HepG2 (cell line): Measurements from ENCODE around the gene LHPP. TPM values are rescaled to one million over a fixed set of nuclear protein-coding genes. Genes with fewer than 3 reads are reported as not detected.
A peak's percentile ranks its signal among the peaks of the same experiment; 100 is the strongest.

Experiments
- ESRRA ChIP-seq: sonication (generic); formaldehyde crosslinking; IDR thresholded peaks from 2 replicates; pipeline ENCODE4 v1.5.1; 2020; ENCODE audit warnings: mild to moderate bottlenecking, low read depth, missing genetic modification reagents
- FOXC1 ChIP-seq: sonication (generic); formaldehyde crosslinking; IDR thresholded peaks from 2 replicates; pipeline ENCODE4 v1.8.0; 2022; ENCODE audit warnings: mild to moderate bottlenecking, missing genetic modification reagents, borderline replicate concordance
- NCOA1 ChIP-seq: sonication (generic); formaldehyde crosslinking; IDR thresholded peaks from 2 replicates; pipeline ENCODE4 v1.9.0; 2021; ENCODE audit warnings: missing genetic modification reagents
- PLRG1 ChIP-seq: fragments of 450-650 bp; conservative IDR thresholded peaks from 2 replicates; pipeline ENCODE4 v1.6.1; 2016
- SOX6 ChIP-seq, 2 experiments: fragments of 450-650 bp in 1 of 2; sonication (generic) in 1 of 2; formaldehyde crosslinking in 1 of 2; IDR thresholded peaks; 2 replicates each; pipeline versions ENCODE4 v1.4.0 to v1.6.1; 2017 to 2020; ENCODE audit warnings: antibody characterized with exemption in 1 of 2, mild to moderate bottlenecking in 1 of 2, missing genetic modification reagents in 1 of 2
- ZNF224 ChIP-seq: sonication (generic); formaldehyde crosslinking; IDR thresholded peaks from 2 replicates; pipeline ENCODE4 v1.5.0; 2020; ENCODE audit warnings: mild to moderate bottlenecking, missing genetic modification reagents
- ZNF232 ChIP-seq: sonication (generic); formaldehyde crosslinking; IDR thresholded peaks from 2 replicates; pipeline ENCODE4 v1.4.0; 2020; ENCODE audit warnings: missing genetic modification reagents, borderline replicate concordance
- polyA plus RNA-seq, 8 experiments: library from polyadenylated mRNA; depleted of rRNA in 3 of 8; stranded (reverse) in 7 of 8; unstranded in 1 of 8; fragments of >200 nt; fragmentation: Illumina TruSeq in 4 of 8; extraction: Trizol in 4 of 8; gene quantifications; 2 replicates each; pipeline versions ENCODE4 v1.2.1 to v1.2.3, GENCODE V29; 2011 to 2016; ENCODE audit warnings: low read depth in 4 of 8, missing spikeins in 1 of 8, mixed read lengths in 1 of 8; ENCODE audit not compliant: insufficient read depth in 1 of 8
- total RNA-seq, 5 experiments: library from RNA; depleted of rRNA; stranded (reverse); fragments of >200 nt; fragmentation: Illumina TruSeq; extraction: Trizol; gene quantifications; 2 replicates each; pipeline ENCODE4 v1.2.3, GENCODE V29; 2016; ENCODE audit warnings: low read depth in 1 of 5
- TF ChIP-seq, protein P1 (sequence below): sonication (generic); formaldehyde crosslinking; IDR thresholded peaks from 2 replicates; pipeline ENCODE4 v1.5.1; 2020; ENCODE audit warnings: mild to moderate bottlenecking, missing genetic modification reagents, borderline replicate concordance
- TF ChIP-seq, protein P2 (sequence below): sonication (generic); formaldehyde crosslinking; conservative IDR thresholded peaks from 2 replicates; pipeline ENCODE4 v1.4.0; 2020; ENCODE audit warnings: missing genetic modification reagents

LHPP gene
- total and polyA plus RNA-seq, 2 of the 13 experiments (the other 11 are each of a cell fraction or from before 2014, with no cell fraction given): 5.2 to 13.1 TPM

GRCh38 chr10:124464028-124464965 is 2.7 kb downstream of the LHPP start (continued):
- 0 out of 2 replicates have a peak, but pooled peaks have one; percentile 23 for TF ChIP-seq ESRRA (CRISPR knock-in tag)
- TF ChIP-seq FOXC1: 0 out of 2 replicates have a peak, but pooled peaks have one; percentile 10
- TF ChIP-seq, protein P1, sequence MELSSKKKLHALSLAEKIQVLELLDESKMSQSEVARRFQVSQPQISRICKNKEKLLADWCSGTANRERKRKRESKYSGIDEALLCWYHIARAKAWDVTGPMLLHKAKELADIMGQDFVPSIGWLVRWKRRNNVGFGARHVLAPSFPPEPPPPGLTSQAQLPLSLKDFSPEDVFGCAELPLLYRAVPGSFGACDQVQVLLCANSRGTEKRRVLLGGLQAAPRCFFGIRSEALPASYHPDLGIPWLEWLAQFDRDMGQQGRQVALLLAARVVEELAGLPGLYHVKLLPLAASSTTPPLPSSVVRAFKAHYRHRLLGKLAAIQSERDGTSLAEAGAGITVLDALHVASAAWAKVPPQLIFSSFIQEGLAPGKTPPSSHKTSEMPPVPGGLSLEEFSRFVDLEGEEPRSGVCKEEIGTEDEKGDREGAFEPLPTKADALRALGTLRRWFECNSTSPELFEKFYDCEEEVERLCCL (CRISPR knock-in tag): no peak
- TF ChIP-seq ZNF224 (CRISPR knock-in tag): no peak
- no peak for TF ChIP-seq NCOA1
- TF ChIP-seq SOX6 (IDR thresholded peaks at IDR 0.05): no peak
- TF ChIP-seq SOX6 (CRISPR knock-in tag; IDR thresholded peaks at IDR 0.05): peak; percentile 12; the same call in 1 of the 2 replicates
- TF ChIP-seq PLRG1: no peak
- TF ChIP-seq, protein P2, sequence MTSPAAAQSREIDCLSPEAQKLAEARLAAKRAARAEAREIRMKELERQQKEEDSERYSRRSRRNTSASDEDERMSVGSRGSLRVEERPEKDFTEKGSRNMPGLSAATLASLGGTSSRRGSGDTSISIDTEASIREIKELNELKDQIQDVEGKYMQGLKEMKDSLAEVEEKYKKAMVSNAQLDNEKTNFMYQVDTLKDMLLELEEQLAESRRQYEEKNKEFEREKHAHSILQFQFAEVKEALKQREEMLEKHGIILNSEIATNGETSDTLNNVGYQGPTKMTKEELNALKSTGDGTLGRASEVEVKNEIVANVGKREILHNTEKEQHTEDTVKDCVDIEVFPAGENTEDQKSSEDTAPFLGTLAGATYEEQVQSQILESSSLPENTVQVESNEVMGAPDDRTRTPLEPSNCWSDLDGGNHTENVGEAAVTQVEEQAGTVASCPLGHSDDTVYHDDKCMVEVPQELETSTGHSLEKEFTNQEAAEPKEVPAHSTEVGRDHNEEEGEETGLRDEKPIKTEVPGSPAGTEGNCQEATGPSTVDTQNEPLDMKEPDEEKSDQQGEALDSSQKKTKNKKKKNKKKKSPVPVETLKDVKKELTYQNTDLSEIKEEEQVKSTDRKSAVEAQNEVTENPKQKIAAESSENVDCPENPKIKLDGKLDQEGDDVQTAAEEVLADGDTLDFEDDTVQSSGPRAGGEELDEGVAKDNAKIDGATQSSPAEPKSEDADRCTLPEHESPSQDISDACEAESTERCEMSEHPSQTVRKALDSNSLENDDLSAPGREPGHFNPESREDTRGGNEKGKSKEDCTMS (CRISPR knock-in tag): no peak
- TF ChIP-seq ZNF232 (CRISPR knock-in tag): no peak
